Ectodermal cell (in vitro differentiated cells): ENCODE data around the gene POLE.

Experiments used
- H3K27ac ChIP-seq: 2 replicates; pipeline ENCODE4 v1.7.0; 2013; ENCODE audit warnings: mild to moderate bottlenecking, low read depth, low read length; ENCODE audit not compliant: insufficient read depth, poor library complexity, severe bottlenecking
- H3K27me3 ChIP-seq: 2 replicates; pipeline ENCODE4 v1.7.0; 2013; ENCODE audit warnings: mild to moderate bottlenecking, low read length; ENCODE audit not compliant: insufficient read depth, control insufficient read depth, poor library complexity, severe bottlenecking
- H3K36me3 ChIP-seq: one replicate; pipeline ENCODE4 v1.7.0; 2013; ENCODE audit warnings: low read length; ENCODE audit not compliant: control insufficient read depth, insufficient read depth
- H3K4me1 ChIP-seq: one replicate; pipeline ENCODE4 v1.7.0; 2013; ENCODE audit warnings: low read length; ENCODE audit not compliant: control insufficient read depth, insufficient read depth
- H3K4me3 ChIP-seq: 2 replicates; pipeline ENCODE4 v1.7.0; 2013; ENCODE audit warnings: low read depth, low read length, control low read depth; ENCODE audit not compliant: insufficient read depth
- H3K9me3 ChIP-seq: 2 replicates; pipeline ENCODE4 v1.7.0; 2013; ENCODE audit warnings: mild to moderate bottlenecking, low read length, moderate library complexity; ENCODE audit not compliant: control insufficient read depth
- WGBS, 2 experiments: methylation state at CpG; one replicate each; pipeline ENCODE4 v1.1.7; 2013; ENCODE audit warnings: missing lambda C conversion rate in 2 of 2; 5-methylcytosine and 5-hydroxymethylcytosine counted together

Gene POLE

GRCh38 chr12:132728502-132728901 lies 41.4 kb upstream of the POLE start:
- H3K36me3 ChIP-seq, result peaks cover 70% of the 10 kb centered on the region
- WGBS, 2 experiments, result 93 to 94% methylated on average over 7 of the region's 7 CpGs

GRCh38 chr12:132727091-132727794 lies 40.1 kb upstream of the POLE start:
- Histone ChIP-seq H3K27me3 (no peaks in the 10 kb centered on the region), H3K4me1 (no peaks in the 10 kb centered on the region), H3K27ac (no peak overlapping the region), H3K36me3 (peaks cover 69% of the 10 kb centered on the region), H3K9me3 (no peaks in the 10 kb centered on the region), H3K4me3 (no peak overlapping the region)
- WGBS, 2 experiments, result 92 to 94% methylated on average over 37 of the region's 37 CpGs

More at GRCh38 chr12:132728502-132728901, 41.4 kb upstream of the POLE start:
- no peak overlapping the region for H3K27ac ChIP-seq
- no peaks in the 10 kb centered on the region for H3K4me1 ChIP-seq
- no peaks in the 10 kb centered on the region for H3K27me3 ChIP-seq
- no peaks in the 10 kb centered on the region for H3K9me3 ChIP-seq
- H3K4me3 ChIP-seq, result no peak overlapping the region

DNA sequence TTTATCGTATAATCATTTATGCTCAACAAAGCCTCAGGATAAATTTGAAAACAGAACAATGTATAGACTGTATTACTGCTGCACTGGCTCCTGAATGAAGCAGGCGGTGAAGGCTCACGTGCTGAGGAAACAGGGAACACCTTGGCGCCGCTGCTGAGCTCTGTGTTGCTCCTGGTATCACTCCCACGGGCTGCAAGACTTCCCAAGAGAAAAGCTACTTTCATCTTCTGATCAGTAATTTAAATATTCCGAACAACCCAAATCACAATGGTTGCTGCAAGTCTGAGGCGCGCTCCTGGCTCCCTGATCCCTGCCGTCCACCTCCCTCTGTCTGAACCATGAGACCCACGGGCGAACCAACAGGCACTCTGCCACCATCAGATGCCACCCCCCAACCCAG lies 39.2 kb upstream of the POLE start:
- no peak overlapping the region for H3K27ac ChIP-seq
- 92 to 94% methylated on average over 12 of the region's 12 CpGs for WGBS, 2 experiments
- peaks cover 64% of the 10 kb centered on the region for H3K36me3 ChIP-seq
- no peaks in the 10 kb centered on the region for H3K9me3 ChIP-seq
- H3K27me3 ChIP-seq, result no peaks in the 10 kb centered on the region
- no peaks in the 10 kb centered on the region for H3K4me1 ChIP-seq
- no peak overlapping the region for H3K4me3 ChIP-seq

DNA sequence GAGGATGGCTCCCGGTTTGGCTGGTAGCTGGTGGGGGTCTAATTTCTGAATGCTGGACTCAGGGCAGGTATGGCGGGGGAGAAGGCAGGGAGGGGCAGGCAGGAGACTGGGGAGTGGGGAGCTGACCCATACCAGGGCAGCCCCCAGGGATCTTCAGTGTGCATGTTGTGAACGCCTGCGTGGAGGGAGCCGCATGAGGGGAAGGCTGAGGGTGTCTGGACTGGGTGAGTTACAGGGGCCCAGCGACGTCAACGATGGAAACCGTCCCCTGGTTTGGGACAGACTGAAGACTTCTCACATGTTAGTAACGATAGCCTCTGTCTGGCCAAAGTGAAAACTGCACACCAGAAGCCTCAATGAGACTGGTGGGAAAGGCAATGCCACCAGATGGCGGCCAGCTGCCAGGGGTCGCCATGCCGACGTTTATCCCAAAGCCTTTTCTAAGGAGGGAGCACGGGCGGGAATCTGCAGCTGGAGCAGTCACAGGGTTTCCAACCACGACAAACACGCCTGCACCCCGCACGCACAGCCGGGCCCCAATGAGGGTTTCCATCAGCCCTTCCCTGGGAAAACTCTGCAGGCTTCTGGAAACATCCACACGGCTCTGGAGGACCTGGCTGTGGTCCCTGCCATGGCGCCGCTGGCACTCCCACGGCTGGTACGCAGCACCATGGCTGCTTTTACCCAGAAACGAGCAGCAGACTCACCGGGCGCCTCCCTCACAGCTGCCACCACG lies 37.5 kb upstream of the POLE start:
- H3K9me3 ChIP-seq, result no peaks in the 10 kb centered on the region
- H3K36me3 ChIP-seq, result peaks cover 49% of the 10 kb centered on the region
- H3K27ac ChIP-seq, result no peak overlapping the region
- H3K27me3 ChIP-seq, result no peaks in the 10 kb centered on the region
- H3K4me3 ChIP-seq, result no peak overlapping the region
- H3K4me1 ChIP-seq, result no peaks in the 10 kb centered on the region
- 93% methylated on average over 30 of the region's 30 CpGs for WGBS, 2 experiments

GRCh38 chr12:132723764-132724140 lies 36.6 kb upstream of the POLE start:
- peaks cover 55% of the 10 kb centered on the region for H3K36me3 ChIP-seq
- 94 to 96% methylated on average over 2 of the region's 2 CpGs for WGBS, 2 experiments
- H3K27me3 ChIP-seq, result no peaks in the 10 kb centered on the region
- no peaks in the 10 kb centered on the region for H3K4me1 ChIP-seq
- H3K27ac ChIP-seq, result no peak overlapping the region
- no peaks in the 10 kb centered on the region for H3K9me3 ChIP-seq
- no peak overlapping the region for H3K4me3 ChIP-seq

GRCh38 chr12:132723015-132723763 lies 36.0 kb upstream of the POLE start:
- H3K27me3 ChIP-seq, result no peaks in the 10 kb centered on the region
- no peak overlapping the region for H3K27ac ChIP-seq
- peaks cover 53% of the 10 kb centered on the region for H3K36me3 ChIP-seq
- WGBS, 2 experiments, result 94 to 96% methylated on average over 30 of the region's 30 CpGs
- H3K9me3 ChIP-seq, result no peaks in the 10 kb centered on the region
- H3K4me1 ChIP-seq, result no peaks in the 10 kb centered on the region
- H3K4me3 ChIP-seq, result no peak overlapping the region

GRCh38 chr12:132720606-132721345 lies 33.6 kb upstream of the POLE start:
- H3K4me1 ChIP-seq, result no peaks in the 10 kb centered on the region
- WGBS, 2 experiments, result 95 to 96% methylated on average over 25 of the region's 25 CpGs
- H3K36me3 ChIP-seq, result peaks cover 32% of the 10 kb centered on the region
- H3K27ac ChIP-seq, result no peak overlapping the region
- H3K27me3 ChIP-seq, result no peaks in the 10 kb centered on the region
- H3K4me3 ChIP-seq, result no peak overlapping the region
- H3K9me3 ChIP-seq, result no peaks in the 10 kb centered on the region

DNA sequence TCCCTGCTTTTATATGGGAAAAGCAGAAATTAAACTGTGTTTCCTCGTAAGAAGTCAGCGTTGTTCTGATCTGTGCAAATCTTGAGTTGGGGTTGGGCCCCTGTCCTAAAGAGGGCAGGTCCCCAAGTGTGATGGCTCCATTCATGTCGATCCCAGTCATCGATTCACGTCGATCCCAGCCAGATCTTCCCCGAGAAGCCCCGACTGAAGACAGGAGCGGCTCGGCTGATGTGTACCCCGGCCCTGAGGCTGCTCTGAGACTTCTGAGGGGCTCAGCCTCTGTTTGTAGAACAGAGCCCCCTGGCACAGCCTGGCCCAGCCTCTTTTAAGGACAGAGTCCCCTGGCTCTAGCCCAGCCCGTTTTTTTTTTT lies 32.8 kb upstream of the POLE start:
- no peaks in the 10 kb centered on the region for H3K27me3 ChIP-seq
- H3K9me3 ChIP-seq, result no peaks in the 10 kb centered on the region
- WGBS, 2 experiments, result 93 to 95% methylated on average over 12 of the region's 12 CpGs
- no peak overlapping the region for H3K4me3 ChIP-seq
- peaks cover 33% of the 10 kb centered on the region for H3K36me3 ChIP-seq
- no peak overlapping the region for H3K27ac ChIP-seq
- H3K4me1 ChIP-seq, result no peaks in the 10 kb centered on the region

- Histone ChIP-seq H3K4me1 (no peaks in the 10 kb centered on the region), H3K27ac (no peak overlapping the region), H3K9me3 (no peaks in the 10 kb centered on the region), H3K36me3 (peaks cover 35% of the 10 kb centered on the region), H3K27me3 (no peaks in the 10 kb centered on the region), H3K4me3 (no peak overlapping the region)
- WGBS, 2 experiments, result 94% methylated on average over 31 of the region's 31 CpGs
Measured at GRCh38 chr12:132719141-132719953, 32.2 kb upstream of the POLE start.
